Smooth muscle cell (in vitro differentiated cells): ENCODE data around the gene CBLL1. TPM values are rescaled to one million over a fixed set of nuclear protein-coding genes. Genes with fewer than 3 reads are reported as not detected.

ENCODE experiments used
- DNase-seq: peaks from one replicate; lab custom pipeline; 2025; ENCODE audit not compliant: unreplicated experiment; lab: John Stamatoyannopoulos, UW
- H2AFZ ChIP-seq: fragments of 200-600 bp; sonication (generic); 2 replicates; pipeline ENCODE4 v1.6.0; 2016; ENCODE audit warnings: antibody characterized with exemption, low read depth, mild to moderate bottlenecking
- H3F3A ChIP-seq: fragments of 200-600 bp; sonication (generic); 2 replicates; pipeline ENCODE4 v1.6.0; 2017; ENCODE audit warnings: antibody characterized with exemption, low read depth
- H3K27ac ChIP-seq: fragments of 200-600 bp; sonication (generic); 2 replicates; pipeline ENCODE4 v1.5.1; 2016; ENCODE audit warnings: low read depth, mild to moderate bottlenecking
- H3K27me3 ChIP-seq: fragments of 200-600 bp; sonication (generic); 2 replicates; pipeline ENCODE4 v1.6.1; 2016; ENCODE audit warnings: low read depth, mild to moderate bottlenecking
- H3K36me3 ChIP-seq: fragments of 200-600 bp; sonication (generic); 2 replicates; pipeline ENCODE4 v1.5.1; 2016; ENCODE audit warnings: low read depth
- H3K4me1 ChIP-seq: fragments of 200-600 bp; sonication (generic); 2 replicates; pipeline ENCODE4 v1.5.1; 2016; ENCODE audit warnings: low read depth
- H3K4me2 ChIP-seq: fragments of 200-600 bp; sonication (generic); 2 replicates; pipeline ENCODE4 v1.6.0; 2016; ENCODE audit warnings: mild to moderate bottlenecking
- H3K4me3 ChIP-seq: fragments of 200-600 bp; sonication (generic); 2 replicates; pipeline ENCODE4 v1.5.1; 2016; ENCODE audit warnings: mild to moderate bottlenecking
- H3K79me2 ChIP-seq: fragments of 200-600 bp; sonication (generic); 2 replicates; pipeline ENCODE4 v1.6.0; 2016; ENCODE audit warnings: low read depth, mild to moderate bottlenecking
- H3K9ac ChIP-seq: fragments of 200-600 bp; sonication (generic); 2 replicates; pipeline ENCODE4 v1.6.0; 2016; ENCODE audit warnings: low read depth
- H3K9me3 ChIP-seq: fragments of 200-600 bp; sonication (generic); replicated peaks from 2 replicates; pipeline ENCODE4 v1.5.1; 2016; ENCODE audit warnings: low read depth
- H4K20me1 ChIP-seq: fragments of 200-600 bp; sonication (generic); 2 replicates; pipeline ENCODE4 v1.6.0; 2016; ENCODE audit warnings: low read depth
- WGBS: methylation state at CpG from one replicate; pipeline ENCODE4 v1.1.7; 2016; ENCODE audit warnings: low lambda C conversion rate; 5-methylcytosine and 5-hydroxymethylcytosine counted together
- polyA plus RNA-seq: library from polyadenylated mRNA; unstranded; fragments of >200 nt; fragmentation: Nextera tagmentation; extraction: Ambion mirVana; gene quantifications from 2 replicates; pipeline ENCODE4 v1.2.1, GENCODE V29; 2016
- total RNA-seq: library from RNA; depleted of rRNA; stranded (reverse); fragments of >200 nt; gene quantifications from 2 replicates; pipeline ENCODE4 v1.2.3, GENCODE V29; 2014
- TF ChIP-seq, protein P1 (sequence below): fragments of 200-600 bp; sonication (generic); IDR thresholded peaks from 2 replicates; pipeline ENCODE4 v1.5.1; 2017; ENCODE audit warnings: borderline replicate concordance, mild to moderate bottlenecking, antibody characterized with exemption; ENCODE audit not compliant: insufficient read depth, poor library complexity, severe bottlenecking

Gene CBLL1
- total and polyA plus RNA-seq, 2 experiments from 2014 or later = 17.8 to 22.9 TPM

- Histone ChIP-seq H3K4me2 (no peak overlapping the region), H3K9ac (no peak overlapping the region), H3K27me3 (no peaks in the 10 kb centered on the region), H4K20me1 (no peaks in the 10 kb centered on the region), H3K9me3 (no peaks in the 10 kb centered on the region), H3K36me3 (no peaks in the 10 kb centered on the region), H3K4me3 (no peak overlapping the region), H2AFZ (no peak overlapping the region), H3K79me2 (no peaks in the 10 kb centered on the region), H3K4me1 (no peaks in the 10 kb centered on the region), H3F3A (no peaks in the 10 kb centered on the region), H3K27ac (no peak overlapping the region)
- DNase-seq = no peak
- WGBS = 69% methylated on average over 3 of the region's 3 CpGs
- TF ChIP-seq, protein P1, sequence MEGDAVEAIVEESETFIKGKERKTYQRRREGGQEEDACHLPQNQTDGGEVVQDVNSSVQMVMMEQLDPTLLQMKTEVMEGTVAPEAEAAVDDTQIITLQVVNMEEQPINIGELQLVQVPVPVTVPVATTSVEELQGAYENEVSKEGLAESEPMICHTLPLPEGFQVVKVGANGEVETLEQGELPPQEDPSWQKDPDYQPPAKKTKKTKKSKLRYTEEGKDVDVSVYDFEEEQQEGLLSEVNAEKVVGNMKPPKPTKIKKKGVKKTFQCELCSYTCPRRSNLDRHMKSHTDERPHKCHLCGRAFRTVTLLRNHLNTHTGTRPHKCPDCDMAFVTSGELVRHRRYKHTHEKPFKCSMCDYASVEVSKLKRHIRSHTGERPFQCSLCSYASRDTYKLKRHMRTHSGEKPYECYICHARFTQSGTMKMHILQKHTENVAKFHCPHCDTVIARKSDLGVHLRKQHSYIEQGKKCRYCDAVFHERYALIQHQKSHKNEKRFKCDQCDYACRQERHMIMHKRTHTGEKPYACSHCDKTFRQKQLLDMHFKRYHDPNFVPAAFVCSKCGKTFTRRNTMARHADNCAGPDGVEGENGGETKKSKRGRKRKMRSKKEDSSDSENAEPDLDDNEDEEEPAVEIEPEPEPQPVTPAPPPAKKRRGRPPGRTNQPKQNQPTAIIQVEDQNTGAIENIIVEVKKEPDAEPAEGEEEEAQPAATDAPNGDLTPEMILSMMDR = no peak
These were observed 66.7 kb downstream of the CBLL1 start for GRCh38 chr7:107810626-107811025.

Other genes with a start within 250 kb of the CBLL1 start
- gene COG5, start 180.2 kb upstream of the CBLL1 start, total RNA-seq = 44.3 and 71.3 TPM in 2 replicates
- gene COG5, start 180.2 kb upstream of the CBLL1 start, polyA plus RNA-seq = 18.4 and 24.3 TPM in 2 replicates
- 12.0 and 14.0 TPM in 2 replicates for gene DUS4L, start 180.2 kb upstream of the CBLL1 start, total RNA-seq
- 5.1 and 5.8 TPM in 2 replicates for gene DUS4L, start 180.2 kb upstream of the CBLL1 start, polyA plus RNA-seq
- 135 and 163 TPM in 2 replicates for gene BCAP29, start 163.9 kb upstream of the CBLL1 start, total RNA-seq
- gene BCAP29, start 163.9 kb upstream of the CBLL1 start, polyA plus RNA-seq = 36.3 and 39.2 TPM in 2 replicates
- gene SLC26A4, start 83.3 kb upstream of the CBLL1 start, total RNA-seq = 0.85 and 1.7 TPM in 2 replicates
- 0.06 and 0.57 TPM in 2 replicates for gene SLC26A4, start 83.3 kb upstream of the CBLL1 start, polyA plus RNA-seq
- gene SLC26A3, start 59.1 kb downstream of the CBLL1 start, total RNA-seq = not detected in 2 replicates
- not detected in 2 replicates for gene SLC26A3, start 59.1 kb downstream of the CBLL1 start, polyA plus RNA-seq
- 165 and 172 TPM in 2 replicates for gene DLD, start 147.0 kb downstream of the CBLL1 start, total RNA-seq
- 51.4 and 71.4 TPM in 2 replicates for gene DLD, start 147.0 kb downstream of the CBLL1 start, polyA plus RNA-seq